WTC11 (cell line): ENCODE measurements around the gene UBE2G1. TPM values are rescaled to one million over a fixed set of nuclear protein-coding genes. Genes with fewer than 3 reads are reported as not detected.
A peak's percentile ranks its signal among the peaks of the same experiment; 100 is the strongest.

Experiments
- ATAC-seq: fragments of 200-7000 bp; cut with Tn5 transposase; 2 replicates; pipeline ENCODE4 v1.10.0; 2021; ENCODE audit warnings: mild to moderate bottlenecking, moderate library complexity
- CTCF ChIA-PET: fragments of 300-600 bp; sonication (Branson Sonifier 250); formaldehyde crosslinking; loops from one replicate; lab custom pipeline; 2021; ENCODE audit warnings: antibody characterized with exemption; lab: Charles Lee
- POLR2A ChIA-PET: fragments of 350-600 bp; sonication (Branson Sonifier 250); formaldehyde crosslinking; loops from one replicate; lab custom pipeline; 2021; ENCODE audit warnings: antibody characterized with exemption; lab: Charles Lee
- DNase-seq: peaks from one replicate; pipeline ENCODE4 v3.0.0; 2021; ENCODE audit warnings: low spot score
- H3K27ac Mint-ChIP-seq: 2 replicates; pipeline ENCODE4 v1.8.0; 2021; ENCODE audit warnings: mixed read lengths
- H3K27me3 Mint-ChIP-seq: 2 replicates; pipeline ENCODE4 v1.8.0; 2021; ENCODE audit warnings: low read depth, mild to moderate bottlenecking, moderate library complexity, mixed read lengths
- H3K36me3 Mint-ChIP-seq: 2 replicates; pipeline ENCODE4 v1.8.0; 2021; ENCODE audit warnings: mixed read lengths
- H3K4me1 Mint-ChIP-seq: 2 replicates; pipeline ENCODE4 v1.8.0; 2022; ENCODE audit warnings: mixed read lengths
- H3K4me3 Mint-ChIP-seq: 2 replicates; pipeline ENCODE4 v1.8.0; 2021; ENCODE audit warnings: mild to moderate bottlenecking, moderate library complexity, mixed read lengths
- H3K9me3 Mint-ChIP-seq: 2 replicates; pipeline ENCODE4 v1.8.0; 2021; ENCODE audit warnings: mixed read lengths
- FOXJ3 ChIP-seq: sonication (generic); formaldehyde crosslinking; IDR thresholded peaks from 2 replicates; pipeline ENCODE4 v1.9.0; 2021; ENCODE audit warnings: missing genetic modification reagents, mild to moderate bottlenecking, borderline replicate concordance
- GRHL2 ChIP-seq: fragments of 250-450 bp; sonication (Bioruptor Pico); IDR thresholded peaks from 2 replicates; pipeline ENCODE4 v1.8.0; 2022; ENCODE audit warnings: mild to moderate bottlenecking, moderate library complexity; ENCODE audit not compliant: insufficient replicate concordance, severe bottlenecking
- GTF2I ChIP-seq: fragments of 250-450 bp; sonication (Bioruptor Pico); conservative IDR thresholded peaks from 2 replicates; pipeline ENCODE4 v1.4.0; 2021; ENCODE audit warnings: mild to moderate bottlenecking
- HMGA2 ChIP-seq: fragments of 250-450 bp; sonication (Bioruptor Pico); IDR thresholded peaks from 2 replicates; pipeline ENCODE4 v1.4.0; 2021; ENCODE audit warnings: mild to moderate bottlenecking, moderate library complexity
- IRF2 ChIP-seq: sonication (generic); formaldehyde crosslinking; IDR thresholded peaks from 2 replicates; pipeline ENCODE4 v1.8.0; 2022; ENCODE audit warnings: low read depth, missing genetic modification reagents, borderline replicate concordance
- JUN ChIP-seq: sonication (generic); formaldehyde crosslinking; IDR thresholded peaks from 2 replicates; pipeline ENCODE4 v1.8.0; 2023; ENCODE audit warnings: mild to moderate bottlenecking, missing genetic modification reagents
- NFATC4 ChIP-seq: fragments of 250-450 bp; sonication (Bioruptor Pico); IDR thresholded peaks from 2 replicates; pipeline ENCODE4 v1.9.0; 2021; ENCODE audit warnings: mild to moderate bottlenecking
- NFYB ChIP-seq: sonication (generic); formaldehyde crosslinking; conservative IDR thresholded peaks from 2 replicates; pipeline ENCODE4 v1.8.0; 2022; ENCODE audit warnings: low read depth, missing genetic modification reagents
- NR1H2 ChIP-seq: sonication (generic); formaldehyde crosslinking; IDR thresholded peaks from 2 replicates; pipeline ENCODE4 v1.9.0; 2021; ENCODE audit warnings: mild to moderate bottlenecking, moderate library complexity, missing genetic modification reagents
- NR2C2 ChIP-seq: sonication (generic); formaldehyde crosslinking; IDR thresholded peaks from 2 replicates; pipeline ENCODE4 v1.8.0; 2022; ENCODE audit warnings: mild to moderate bottlenecking, missing genetic modification reagents
- NR3C1 ChIP-seq: sonication (generic); formaldehyde crosslinking; conservative IDR thresholded peaks from 2 replicates; pipeline ENCODE4 v1.8.1; 2023; ENCODE audit warnings: low read depth, mild to moderate bottlenecking, missing genetic modification reagents
- PRRX2 ChIP-seq: fragments of 250-450 bp; sonication (Bioruptor Pico); IDR thresholded peaks from 2 replicates; pipeline ENCODE4 v1.8.0; 2021; ENCODE audit warnings: mild to moderate bottlenecking
- SP1 ChIP-seq: sonication (generic); formaldehyde crosslinking; conservative IDR thresholded peaks from 2 replicates; pipeline ENCODE4 v1.8.1; 2022; ENCODE audit warnings: missing genetic modification reagents
- TCF7 ChIP-seq: sonication (generic); formaldehyde crosslinking; IDR thresholded peaks from 2 replicates; pipeline ENCODE4 v1.8.0; 2022; ENCODE audit warnings: mild to moderate bottlenecking, low read depth, missing genetic modification reagents, moderate library complexity
- ZBTB21 ChIP-seq: sonication (generic); formaldehyde crosslinking; IDR thresholded peaks from 2 replicates; pipeline ENCODE4 v1.8.1; 2023; ENCODE audit warnings: mild to moderate bottlenecking, missing genetic modification reagents, borderline replicate concordance
- ZNF121 ChIP-seq: sonication (generic); formaldehyde crosslinking; IDR thresholded peaks from 2 replicates; pipeline ENCODE4 v1.8.0; 2023; ENCODE audit warnings: missing genetic modification reagents
- ZNF138 ChIP-seq: sonication (generic); formaldehyde crosslinking; conservative IDR thresholded peaks from 2 replicates; pipeline ENCODE4 v1.8.1; 2022; ENCODE audit warnings: mild to moderate bottlenecking, moderate library complexity, missing genetic modification reagents
- ZNF416 ChIP-seq: fragments of 250-450 bp; sonication (Bioruptor Pico); IDR thresholded peaks from 2 replicates; pipeline ENCODE4 v1.9.0; 2021; ENCODE audit warnings: mild to moderate bottlenecking, inconsistent platforms
- total RNA-seq: library from RNA; stranded (reverse); gene quantifications from 3 replicates; pipeline ENCODE4 v1.2.3, GENCODE V29; 2021
- TF ChIP-seq, protein P1 (sequence below): sonication (generic); formaldehyde crosslinking; IDR thresholded peaks from 2 replicates; pipeline ENCODE4 v1.8.1; 2022; ENCODE audit warnings: mild to moderate bottlenecking, moderate library complexity, missing genetic modification reagents
- TF ChIP-seq, protein P2 (sequence below): sonication (generic); formaldehyde crosslinking; IDR thresholded peaks from 2 replicates; pipeline ENCODE4 v1.8.0; 2022; ENCODE audit warnings: mild to moderate bottlenecking, missing genetic modification reagents
- TF ChIP-seq, protein P3 (sequence below): sonication (generic); formaldehyde crosslinking; IDR thresholded peaks from 2 replicates; pipeline ENCODE4 v1.8.0; 2022; ENCODE audit warnings: mild to moderate bottlenecking, missing genetic modification reagents
- TF ChIP-seq, protein P4 (sequence below): sonication (generic); formaldehyde crosslinking; IDR thresholded peaks from 2 replicates; pipeline ENCODE4 v1.8.1; 2022; ENCODE audit warnings: mild to moderate bottlenecking, missing genetic modification reagents, moderate library complexity, borderline replicate concordance
- TF ChIP-seq, protein P5 (sequence below): sonication (generic); formaldehyde crosslinking; IDR thresholded peaks from 2 replicates; pipeline ENCODE4 v1.8.1; 2023; ENCODE audit warnings: mild to moderate bottlenecking, missing genetic modification reagents
- TF ChIP-seq, protein P6 (sequence below): sonication (generic); formaldehyde crosslinking; IDR thresholded peaks from 2 replicates; pipeline ENCODE4 v1.8.0; 2023; ENCODE audit warnings: mild to moderate bottlenecking, missing genetic modification reagents
- TF ChIP-seq, protein P7 (sequence below): fragments of 250-450 bp; sonication (Bioruptor Pico); IDR thresholded peaks from 2 replicates; pipeline ENCODE4 v1.9.0; 2021; ENCODE audit warnings: mild to moderate bottlenecking

UBE2G1 gene
- total RNA-seq, 1 experiment from 2014 or later, result 177 TPM

DNA sequence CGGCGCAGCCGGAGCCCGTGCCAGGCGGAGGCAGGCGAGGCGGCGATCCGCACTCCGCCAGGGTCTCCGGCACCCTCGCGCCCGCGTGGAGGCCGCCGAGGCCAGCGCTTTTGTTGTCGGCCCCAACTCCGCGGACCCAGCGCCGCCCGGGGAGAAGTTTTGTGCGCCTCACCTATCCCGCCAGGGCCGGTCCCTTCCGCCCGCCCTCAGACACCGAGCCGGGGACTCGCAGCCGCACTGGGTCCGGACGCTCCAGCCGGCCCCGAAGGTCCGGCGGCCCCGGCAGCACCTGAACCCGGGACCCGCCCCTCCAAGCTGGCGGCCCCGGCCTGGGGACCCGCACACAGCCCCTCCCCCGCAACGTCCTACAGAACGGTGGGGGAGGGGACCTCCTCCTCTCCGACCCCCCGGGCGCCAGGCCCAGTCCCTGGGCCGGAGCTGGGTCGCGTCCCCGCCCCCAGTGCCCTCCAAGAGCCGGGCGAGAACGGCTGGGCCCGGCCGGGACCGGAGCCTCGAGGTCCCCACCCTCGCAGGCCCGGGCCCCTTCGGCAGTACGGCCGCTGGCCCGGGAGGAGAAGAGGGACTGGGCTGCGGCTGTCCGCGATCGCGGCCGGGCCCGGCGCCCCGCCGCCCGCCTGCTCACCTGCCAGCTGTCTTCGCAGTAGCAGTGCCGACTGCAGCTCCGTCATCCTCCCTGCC, 698 bp downstream of the UBE2G1 start (continued):
- TF ChIP-seq, protein P1, sequence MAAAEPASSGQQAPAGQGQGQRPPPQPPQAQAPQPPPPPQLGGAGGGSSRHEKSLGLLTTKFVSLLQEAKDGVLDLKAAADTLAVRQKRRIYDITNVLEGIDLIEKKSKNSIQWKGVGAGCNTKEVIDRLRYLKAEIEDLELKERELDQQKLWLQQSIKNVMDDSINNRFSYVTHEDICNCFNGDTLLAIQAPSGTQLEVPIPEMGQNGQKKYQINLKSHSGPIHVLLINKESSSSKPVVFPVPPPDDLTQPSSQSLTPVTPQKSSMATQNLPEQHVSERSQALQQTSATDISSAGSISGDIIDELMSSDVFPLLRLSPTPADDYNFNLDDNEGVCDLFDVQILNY (CRISPR knock-in tag), result no peak
- TF ChIP-seq NFATC4 (CRISPR knock-in tag) (no peak), GRHL2 (no peak), FOXJ3 (CRISPR knock-in tag) (no peak), NR2C2 (CRISPR knock-in tag) (no peak)

DNA sequence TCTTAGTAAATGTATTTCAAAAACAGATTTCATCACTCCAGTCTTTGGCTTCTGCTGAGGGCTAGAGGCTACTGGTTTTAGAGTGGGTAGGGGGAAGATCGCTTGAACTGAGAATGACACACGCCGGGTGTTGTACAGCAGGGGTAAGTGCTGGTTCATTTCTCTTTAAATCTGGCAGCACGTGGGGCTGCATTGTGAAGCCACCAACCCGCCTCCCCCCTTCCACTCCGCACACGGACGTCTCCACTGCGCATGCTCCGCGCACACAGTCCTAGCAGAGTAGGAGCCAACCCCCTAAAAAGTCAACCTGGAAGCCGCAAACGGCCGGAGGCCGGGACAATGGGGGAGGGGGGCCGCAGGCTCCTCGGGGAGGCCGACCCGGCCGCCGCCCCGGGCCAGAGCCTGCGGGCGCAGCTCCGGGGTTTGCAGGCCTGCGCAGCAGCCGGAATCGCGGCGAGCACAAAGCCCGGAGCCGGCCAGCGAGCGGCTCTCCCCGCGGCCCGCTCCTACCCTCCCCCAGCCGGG, 1.3 kb downstream of the UBE2G1 start:
- POLR2A ChIA-PET, result interaction anchor here (1.2 to 1.8 kb wide), 2 partner anchors 11 to 40 kb away, joined by 4 to 7 read pairs; no protein-coding TSS in a partner anchor
- peaks cover 24% of the 10 kb centered on the region for H3K36me3 Mint-ChIP-seq
- no peak for TF ChIP-seq PRRX2 (CRISPR knock-in tag)
- TF ChIP-seq HMGA2 (CRISPR knock-in tag), result no peak
- TF ChIP-seq SP1 (CRISPR knock-in tag), result no peak
- no peak for TF ChIP-seq GRHL2
- TF ChIP-seq, protein P2, sequence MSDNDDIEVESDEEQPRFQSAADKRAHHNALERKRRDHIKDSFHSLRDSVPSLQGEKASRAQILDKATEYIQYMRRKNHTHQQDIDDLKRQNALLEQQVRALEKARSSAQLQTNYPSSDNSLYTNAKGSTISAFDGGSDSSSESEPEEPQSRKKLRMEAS (CRISPR knock-in tag), result peak; percentile 72; the same call in 1 of the 2 replicates
- peak; percentile 61; the same call in 1 of the 2 replicates for TF ChIP-seq JUN (CRISPR knock-in tag)
- no peak for TF ChIP-seq NR1H2 (CRISPR knock-in tag)
- no peak for TF ChIP-seq IRF2 (CRISPR knock-in tag)
- no peak for TF ChIP-seq ZBTB21 (CRISPR knock-in tag)
- TF ChIP-seq GTF2I (CRISPR knock-in tag), result no peak
- TF ChIP-seq TCF7 (CRISPR knock-in tag), result no peak
- no peak for TF ChIP-seq ZNF121
- TF ChIP-seq FOXJ3 (CRISPR knock-in tag), result no peak
- TF ChIP-seq, protein P3, sequence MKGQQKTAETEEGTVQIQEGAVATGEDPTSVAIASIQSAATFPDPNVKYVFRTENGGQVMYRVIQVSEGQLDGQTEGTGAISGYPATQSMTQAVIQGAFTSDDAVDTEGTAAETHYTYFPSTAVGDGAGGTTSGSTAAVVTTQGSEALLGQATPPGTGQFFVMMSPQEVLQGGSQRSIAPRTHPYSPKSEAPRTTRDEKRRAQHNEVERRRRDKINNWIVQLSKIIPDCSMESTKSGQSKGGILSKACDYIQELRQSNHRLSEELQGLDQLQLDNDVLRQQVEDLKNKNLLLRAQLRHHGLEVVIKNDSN (CRISPR knock-in tag), result peak; percentile 81
- TF ChIP-seq, protein P4, sequence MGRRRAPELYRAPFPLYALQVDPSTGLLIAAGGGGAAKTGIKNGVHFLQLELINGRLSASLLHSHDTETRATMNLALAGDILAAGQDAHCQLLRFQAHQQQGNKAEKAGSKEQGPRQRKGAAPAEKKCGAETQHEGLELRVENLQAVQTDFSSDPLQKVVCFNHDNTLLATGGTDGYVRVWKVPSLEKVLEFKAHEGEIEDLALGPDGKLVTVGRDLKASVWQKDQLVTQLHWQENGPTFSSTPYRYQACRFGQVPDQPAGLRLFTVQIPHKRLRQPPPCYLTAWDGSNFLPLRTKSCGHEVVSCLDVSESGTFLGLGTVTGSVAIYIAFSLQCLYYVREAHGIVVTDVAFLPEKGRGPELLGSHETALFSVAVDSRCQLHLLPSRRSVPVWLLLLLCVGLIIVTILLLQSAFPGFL (CRISPR knock-in tag), result no peak
- TF ChIP-seq, protein P5, sequence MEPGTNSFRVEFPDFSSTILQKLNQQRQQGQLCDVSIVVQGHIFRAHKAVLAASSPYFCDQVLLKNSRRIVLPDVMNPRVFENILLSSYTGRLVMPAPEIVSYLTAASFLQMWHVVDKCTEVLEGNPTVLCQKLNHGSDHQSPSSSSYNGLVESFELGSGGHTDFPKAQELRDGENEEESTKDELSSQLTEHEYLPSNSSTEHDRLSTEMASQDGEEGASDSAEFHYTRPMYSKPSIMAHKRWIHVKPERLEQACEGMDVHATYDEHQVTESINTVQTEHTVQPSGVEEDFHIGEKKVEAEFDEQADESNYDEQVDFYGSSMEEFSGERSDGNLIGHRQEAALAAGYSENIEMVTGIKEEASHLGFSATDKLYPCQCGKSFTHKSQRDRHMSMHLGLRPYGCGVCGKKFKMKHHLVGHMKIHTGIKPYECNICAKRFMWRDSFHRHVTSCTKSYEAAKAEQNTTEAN (CRISPR knock-in tag), result no peak
- no peak for TF ChIP-seq NFYB
- TF ChIP-seq ZNF416 (CRISPR knock-in tag), result peak; percentile 61; the same call in 1 of the 2 replicates
- TF ChIP-seq, protein P6, sequence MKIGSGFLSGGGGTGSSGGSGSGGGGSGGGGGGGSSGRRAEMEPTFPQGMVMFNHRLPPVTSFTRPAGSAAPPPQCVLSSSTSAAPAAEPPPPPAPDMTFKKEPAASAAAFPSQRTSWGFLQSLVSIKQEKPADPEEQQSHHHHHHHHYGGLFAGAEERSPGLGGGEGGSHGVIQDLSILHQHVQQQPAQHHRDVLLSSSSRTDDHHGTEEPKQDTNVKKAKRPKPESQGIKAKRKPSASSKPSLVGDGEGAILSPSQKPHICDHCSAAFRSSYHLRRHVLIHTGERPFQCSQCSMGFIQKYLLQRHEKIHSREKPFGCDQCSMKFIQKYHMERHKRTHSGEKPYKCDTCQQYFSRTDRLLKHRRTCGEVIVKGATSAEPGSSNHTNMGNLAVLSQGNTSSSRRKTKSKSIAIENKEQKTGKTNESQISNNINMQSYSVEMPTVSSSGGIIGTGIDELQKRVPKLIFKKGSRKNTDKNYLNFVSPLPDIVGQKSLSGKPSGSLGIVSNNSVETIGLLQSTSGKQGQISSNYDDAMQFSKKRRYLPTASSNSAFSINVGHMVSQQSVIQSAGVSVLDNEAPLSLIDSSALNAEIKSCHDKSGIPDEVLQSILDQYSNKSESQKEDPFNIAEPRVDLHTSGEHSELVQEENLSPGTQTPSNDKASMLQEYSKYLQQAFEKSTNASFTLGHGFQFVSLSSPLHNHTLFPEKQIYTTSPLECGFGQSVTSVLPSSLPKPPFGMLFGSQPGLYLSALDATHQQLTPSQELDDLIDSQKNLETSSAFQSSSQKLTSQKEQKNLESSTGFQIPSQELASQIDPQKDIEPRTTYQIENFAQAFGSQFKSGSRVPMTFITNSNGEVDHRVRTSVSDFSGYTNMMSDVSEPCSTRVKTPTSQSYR (CRISPR knock-in tag), result no peak
- no peak for TF ChIP-seq NR3C1 (CRISPR knock-in tag)
- TF ChIP-seq ZNF138 (CRISPR knock-in tag), result no peak
- TF ChIP-seq NFATC4 (CRISPR knock-in tag), result no peak
- TF ChIP-seq, protein P7, sequence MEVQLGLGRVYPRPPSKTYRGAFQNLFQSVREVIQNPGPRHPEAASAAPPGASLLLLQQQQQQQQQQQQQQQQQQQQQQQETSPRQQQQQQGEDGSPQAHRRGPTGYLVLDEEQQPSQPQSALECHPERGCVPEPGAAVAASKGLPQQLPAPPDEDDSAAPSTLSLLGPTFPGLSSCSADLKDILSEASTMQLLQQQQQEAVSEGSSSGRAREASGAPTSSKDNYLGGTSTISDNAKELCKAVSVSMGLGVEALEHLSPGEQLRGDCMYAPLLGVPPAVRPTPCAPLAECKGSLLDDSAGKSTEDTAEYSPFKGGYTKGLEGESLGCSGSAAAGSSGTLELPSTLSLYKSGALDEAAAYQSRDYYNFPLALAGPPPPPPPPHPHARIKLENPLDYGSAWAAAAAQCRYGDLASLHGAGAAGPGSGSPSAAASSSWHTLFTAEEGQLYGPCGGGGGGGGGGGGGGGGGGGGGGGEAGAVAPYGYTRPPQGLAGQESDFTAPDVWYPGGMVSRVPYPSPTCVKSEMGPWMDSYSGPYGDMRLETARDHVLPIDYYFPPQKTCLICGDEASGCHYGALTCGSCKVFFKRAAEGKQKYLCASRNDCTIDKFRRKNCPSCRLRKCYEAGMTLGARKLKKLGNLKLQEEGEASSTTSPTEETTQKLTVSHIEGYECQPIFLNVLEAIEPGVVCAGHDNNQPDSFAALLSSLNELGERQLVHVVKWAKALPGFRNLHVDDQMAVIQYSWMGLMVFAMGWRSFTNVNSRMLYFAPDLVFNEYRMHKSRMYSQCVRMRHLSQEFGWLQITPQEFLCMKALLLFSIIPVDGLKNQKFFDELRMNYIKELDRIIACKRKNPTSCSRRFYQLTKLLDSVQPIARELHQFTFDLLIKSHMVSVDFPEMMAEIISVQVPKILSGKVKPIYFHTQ, result no peak

More for the DNA sequence above, 1.3 kb downstream of the UBE2G1 start:
- CTCF ChIA-PET, result interaction anchor here (0.8 kb wide), 1 partner anchor 149 kb away, joined by 3 read pairs; no protein-coding TSS in a partner anchor
- no peaks in the 10 kb centered on the region for H3K9me3 Mint-ChIP-seq
- H3K27me3 Mint-ChIP-seq, result no peaks in the 10 kb centered on the region
- H3K4me3 Mint-ChIP-seq, result peak overlapping the region; percentile 89
- peak overlapping the region; percentile 88 for H3K27ac Mint-ChIP-seq
- peak; percentile 60 for ATAC-seq
- H3K4me1 Mint-ChIP-seq, result peaks cover 31% of the 10 kb centered on the region
- peak; percentile 86 for DNase-seq
